BE2C (cell line): ENCODE measurements around the gene NR1H4.
"Not testable (repeated sequence)": the region's sequence is repeated elsewhere in the genome, so short reads cannot be mapped to it uniquely, and the experiment has no call there.

Experiments
- DNase-seq: peaks from one replicate; pipeline ENCODE4 v3.0.0-alpha.2; 2020
- H3K27me3 ChIP-seq: fragments of 250-450 bp; sonication (Bioruptor Pico); 2 replicates; pipeline ENCODE4 v1.5.1; 2020; ENCODE audit warnings: mild to moderate bottlenecking
- H3K36me3 ChIP-seq: fragments of 250-450 bp; sonication (Bioruptor Pico); 2 replicates; pipeline ENCODE4 v1.5.1; 2020; ENCODE audit warnings: mild to moderate bottlenecking
- H3K4me1 ChIP-seq: fragments of 250-450 bp; sonication (Bioruptor Pico); 2 replicates; pipeline ENCODE4 v1.5.1; 2020
- H3K4me3 ChIP-seq: 2 replicates; pipeline ENCODE4 v1.5.1; 2011; ENCODE audit warnings: low read depth, low read length
- H3K9me3 ChIP-seq: fragments of 250-450 bp; sonication (Bioruptor Pico); 2 replicates; pipeline ENCODE4 v1.5.1; 2020
- TF ChIP-seq, protein P1 (sequence below): IDR thresholded peaks from 2 replicates; pipeline ENCODE4 v1.5.1; 2012; ENCODE audit warnings: mild to moderate bottlenecking, low read depth, low read length

Gene NR1H4

DNA sequence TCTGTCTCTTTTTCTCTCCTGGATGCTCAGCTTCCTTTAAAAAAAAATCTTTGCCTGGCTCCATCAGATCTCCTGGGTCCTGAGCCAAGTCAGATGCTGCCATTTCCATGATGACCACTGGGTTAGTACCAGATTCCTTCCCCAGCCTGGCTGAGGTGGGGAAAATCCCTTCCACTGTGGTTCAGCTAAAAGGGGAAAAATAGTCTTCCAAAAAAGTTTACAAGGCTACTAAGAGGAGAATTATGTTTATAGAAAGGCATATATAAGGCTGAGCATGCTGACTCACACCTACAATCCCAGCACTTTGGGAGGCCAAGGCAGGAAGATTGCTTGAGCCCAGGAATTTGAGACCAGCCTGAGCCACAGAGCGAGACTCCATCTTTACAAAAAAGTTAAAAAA, 71.4 kb downstream of the NR1H4 start:
- DNase-seq = no peak
- no peaks in the 10 kb centered on the region for H3K9me3 ChIP-seq
- H3K27me3 ChIP-seq = no peaks in the 10 kb centered on the region
- no peaks in the 10 kb centered on the region for H3K4me1 ChIP-seq
- TF ChIP-seq, protein P1, sequence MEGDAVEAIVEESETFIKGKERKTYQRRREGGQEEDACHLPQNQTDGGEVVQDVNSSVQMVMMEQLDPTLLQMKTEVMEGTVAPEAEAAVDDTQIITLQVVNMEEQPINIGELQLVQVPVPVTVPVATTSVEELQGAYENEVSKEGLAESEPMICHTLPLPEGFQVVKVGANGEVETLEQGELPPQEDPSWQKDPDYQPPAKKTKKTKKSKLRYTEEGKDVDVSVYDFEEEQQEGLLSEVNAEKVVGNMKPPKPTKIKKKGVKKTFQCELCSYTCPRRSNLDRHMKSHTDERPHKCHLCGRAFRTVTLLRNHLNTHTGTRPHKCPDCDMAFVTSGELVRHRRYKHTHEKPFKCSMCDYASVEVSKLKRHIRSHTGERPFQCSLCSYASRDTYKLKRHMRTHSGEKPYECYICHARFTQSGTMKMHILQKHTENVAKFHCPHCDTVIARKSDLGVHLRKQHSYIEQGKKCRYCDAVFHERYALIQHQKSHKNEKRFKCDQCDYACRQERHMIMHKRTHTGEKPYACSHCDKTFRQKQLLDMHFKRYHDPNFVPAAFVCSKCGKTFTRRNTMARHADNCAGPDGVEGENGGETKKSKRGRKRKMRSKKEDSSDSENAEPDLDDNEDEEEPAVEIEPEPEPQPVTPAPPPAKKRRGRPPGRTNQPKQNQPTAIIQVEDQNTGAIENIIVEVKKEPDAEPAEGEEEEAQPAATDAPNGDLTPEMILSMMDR = no peak
- H3K36me3 ChIP-seq = no peaks in the 10 kb centered on the region
- H3K4me3 ChIP-seq = no peak overlapping the region

DNA sequence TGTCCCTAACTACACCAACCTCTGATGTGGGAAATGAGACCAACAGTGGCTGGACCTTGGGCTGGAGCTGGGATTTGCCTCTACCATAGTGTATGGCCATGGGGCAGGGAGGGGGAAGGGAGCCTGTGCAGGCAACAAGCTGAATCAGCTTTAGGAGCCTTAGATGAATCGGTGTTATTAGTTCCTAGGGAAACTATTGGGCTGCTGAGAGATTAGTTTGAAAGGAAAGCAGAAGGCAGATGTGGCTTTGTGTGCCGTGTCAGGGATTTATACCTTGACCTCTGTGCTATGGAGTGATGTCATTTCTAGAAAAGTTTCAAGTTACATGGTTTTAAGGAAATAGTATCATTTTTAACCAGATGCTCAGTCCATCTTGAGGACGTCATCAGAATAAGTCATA, 80.3 kb downstream of the NR1H4 start:
- no peak for DNase-seq
- no peaks in the 10 kb centered on the region for H3K9me3 ChIP-seq
- H3K4me3 ChIP-seq = no peak overlapping the region
- H3K36me3 ChIP-seq = no peaks in the 10 kb centered on the region
- H3K27me3 ChIP-seq = no peaks in the 10 kb centered on the region
- TF ChIP-seq, protein P1 = no peak
- no peaks in the 10 kb centered on the region; the same call in 1 of the 2 replicates for H3K4me1 ChIP-seq

DNA sequence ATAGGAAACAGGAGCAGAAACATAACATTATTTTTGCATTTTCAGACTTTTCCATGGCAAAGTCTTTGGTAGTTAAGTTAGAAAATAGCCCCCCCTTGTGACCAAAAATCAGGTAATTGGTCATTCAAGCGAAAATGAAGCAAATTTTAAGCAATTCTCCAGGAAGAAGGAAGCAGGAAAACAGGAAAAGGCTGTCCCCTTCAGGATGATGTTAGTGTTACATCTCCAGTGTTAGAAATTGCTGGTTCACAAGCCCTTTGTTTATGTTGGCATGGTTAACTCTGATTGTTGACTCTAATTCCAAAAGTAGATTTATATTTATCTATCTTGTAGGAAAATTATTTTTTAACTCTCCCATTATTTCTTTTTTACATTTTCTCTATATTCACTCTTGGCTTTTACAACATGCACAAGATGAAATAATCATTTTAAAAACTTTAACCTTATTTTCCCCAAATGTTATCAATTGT, 81.0 kb downstream of the NR1H4 start:
- peak; percentile 54 for DNase-seq

DNA sequence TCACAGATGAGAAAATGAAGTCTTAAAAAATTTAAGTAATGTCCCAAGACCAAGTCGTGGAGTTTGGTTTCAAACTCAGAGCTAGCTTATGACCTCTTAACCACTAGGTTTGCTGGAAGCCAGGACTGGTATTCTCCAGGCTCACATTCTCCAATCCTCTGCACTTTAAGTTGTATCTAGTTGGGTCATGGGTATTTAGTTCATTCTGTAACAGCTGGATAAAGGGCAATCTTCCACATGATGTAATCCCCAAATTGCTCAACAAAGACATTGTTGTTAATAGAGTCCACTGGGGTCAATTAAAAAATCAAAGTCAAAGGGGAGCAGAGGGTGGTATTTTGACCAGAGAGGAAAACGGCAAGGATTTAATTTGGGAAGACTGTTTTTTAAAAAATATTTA, 82.1 kb downstream of the NR1H4 start:
- TF ChIP-seq, protein P1 = no peak

More for the DNA sequence above, 81.0 kb downstream of the NR1H4 start:
- Histone ChIP-seq H3K9me3 (no peaks in the 10 kb centered on the region), H3K4me1 (no peaks in the 10 kb centered on the region; the same call in 1 of the 2 replicates), H3K36me3 (no peaks in the 10 kb centered on the region), H3K4me3 (no peak overlapping the region), H3K27me3 (no peaks in the 10 kb centered on the region)
- TF ChIP-seq, protein P1 = peak; percentile 99

DNA sequence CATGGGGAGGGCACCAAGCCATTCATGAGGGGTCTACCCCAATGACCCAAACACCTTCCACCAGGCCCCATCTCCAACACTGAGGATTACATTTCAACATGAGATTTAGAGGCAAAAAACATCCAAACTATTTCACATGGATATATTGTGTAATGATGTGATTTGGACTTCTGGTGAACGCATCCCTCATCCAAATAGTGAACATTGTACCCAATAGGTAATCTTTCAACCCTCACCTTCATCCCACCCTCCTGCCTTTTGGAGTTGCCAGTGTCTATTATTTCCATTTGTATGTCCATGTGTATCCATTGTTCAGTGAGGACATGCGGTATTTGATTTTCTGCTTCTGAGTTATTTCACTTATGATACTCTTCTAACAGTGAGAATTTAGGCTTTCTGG, 83.7 kb downstream of the NR1H4 start:
- Histone ChIP-seq H3K4me1 (no peaks in the 10 kb centered on the region), H3K9me3 (no peaks in the 10 kb centered on the region), H3K27me3 (no peaks in the 10 kb centered on the region), H3K4me3 (no peak overlapping the region), H3K36me3 (no peaks in the 10 kb centered on the region)
- TF ChIP-seq, protein P1 = no peak
- DNase-seq = no peak

More for the DNA sequence above, 82.1 kb downstream of the NR1H4 start:
- DNase-seq = no peak
- Histone ChIP-seq H3K4me3 (no peak overlapping the region), H3K36me3 (no peaks in the 10 kb centered on the region), H3K9me3 (no peaks in the 10 kb centered on the region), H3K27me3 (no peaks in the 10 kb centered on the region), H3K4me1 (no peaks in the 10 kb centered on the region; the same call in 1 of the 2 replicates)

DNA sequence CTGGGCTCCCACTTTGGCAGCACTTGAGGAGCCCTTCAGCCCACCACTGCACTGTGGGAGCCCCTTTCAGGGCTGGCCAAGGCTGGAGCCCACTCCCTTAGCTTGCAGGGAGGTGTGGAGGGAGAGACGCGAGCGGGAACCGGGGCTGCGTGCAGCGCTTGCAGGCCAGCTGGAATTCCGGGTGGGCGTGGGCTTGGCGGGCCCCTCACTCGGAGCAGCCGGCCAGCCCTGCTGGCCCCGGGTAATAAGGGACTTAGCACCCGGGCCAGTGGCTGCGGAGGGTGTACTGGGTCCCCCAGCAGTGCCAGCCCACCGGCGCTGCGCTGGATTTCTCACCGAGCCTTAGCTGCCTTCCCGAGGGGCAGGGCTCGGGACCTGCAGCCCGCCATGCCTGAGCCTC, 85.6 kb downstream of the NR1H4 start:
- H3K9me3 ChIP-seq, H3K36me3 ChIP-seq, H3K27me3 ChIP-seq, DNase-seq, H3K4me1 ChIP-seq, H3K4me3 ChIP-seq: not testable (repeated sequence)

DNA sequence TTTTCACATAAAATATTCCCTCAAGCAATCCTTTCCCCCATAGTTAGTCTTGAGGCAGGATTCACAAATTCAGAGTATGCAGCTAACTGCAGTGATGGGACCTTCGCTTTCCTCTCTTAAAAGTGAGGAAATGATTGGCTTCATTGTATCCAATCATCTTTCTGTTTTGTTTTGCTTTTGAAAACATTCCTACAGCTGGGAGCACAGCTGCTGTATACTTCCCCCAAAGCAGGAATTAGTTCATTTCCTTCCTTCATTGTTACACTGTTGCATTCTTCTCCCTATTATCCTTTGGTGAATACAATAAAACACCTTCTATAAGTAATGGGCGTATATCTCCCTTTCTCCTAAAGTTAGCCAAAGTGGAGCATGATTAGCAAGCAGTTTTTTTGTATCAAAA, 90.4 kb downstream of the NR1H4 start:
- DNase-seq = no peak
- no peaks in the 10 kb centered on the region for H3K36me3 ChIP-seq
- H3K27me3 ChIP-seq = peaks cover 4% of the 10 kb centered on the region; the same call in 1 of the 2 replicates
- TF ChIP-seq, protein P1 = no peak
- H3K4me3 ChIP-seq = no peak overlapping the region
- no peaks in the 10 kb centered on the region for H3K4me1 ChIP-seq
- no peaks in the 10 kb centered on the region for H3K9me3 ChIP-seq
